Peyer's patch (tissue), 4 donors: ENCODE results near the gene KIRREL1. TPM values are rescaled to one million over a fixed set of nuclear protein-coding genes. Genes with fewer than 3 reads are reported as not detected.

ENCODE experiments used
- DNase-seq, 3 donors: peaks; one replicate each; pipeline ENCODE4 v3.0.0-alpha.2; 2017 to 2019
- H3K27ac ChIP-seq, 4 donors: fragments of 200-600 bp; sonication (generic); one replicate each; pipeline ENCODE4 v1.5.1; 2016 to 2019
- H3K27me3 ChIP-seq, 2 donors: fragments of 200-600 bp; sonication (generic); one replicate each; pipeline ENCODE4 v1.5.1; 2019
- H3K36me3 ChIP-seq, 3 donors: fragments of 200-600 bp; sonication (generic); one replicate each; pipeline ENCODE4 v1.5.1; 2016 to 2019
- H3K4me1 ChIP-seq, 4 donors: fragments of 200-600 bp; sonication (generic); one replicate each; pipeline ENCODE4 v1.5.1; 2016 to 2019
- H3K4me3 ChIP-seq, 4 donors: fragments of 200-600 bp; sonication (generic); 1 replicate in 3 of 4; 2 replicates in 1 of 4; pipeline ENCODE4 v1.5.1; 2016 to 2019; ENCODE audit warnings: mild to moderate bottlenecking in 1 of 4
- H3K9me3 ChIP-seq, 4 donors: fragments of 200-600 bp; sonication (generic); one replicate each; pipeline ENCODE4 v1.5.1; 2016 to 2019; ENCODE audit warnings: mild to moderate bottlenecking in 1 of 4
- POLR2A ChIP-seq, 2 donors: fragments of 450-650 bp; IDR thresholded peaks; one replicate each; pipeline ENCODE4 v1.5.1; 2017; ENCODE audit warnings: antibody characterized with exemption in 2 of 2, mild to moderate bottlenecking in 2 of 2, moderate library complexity in 2 of 2
- total RNA-seq, 4 donors: library from RNA; depleted of rRNA; stranded (reverse); fragments of >200 nt; gene quantifications; one replicate each; pipeline ENCODE4 v1.1.0, GENCODE V29; 2016
- TF ChIP-seq, protein P1 (sequence below), 6 experiments: fragments of 450-650 bp in 4 of 6; fragments of 200-600 bp in 2 of 6; sonication (generic) in 1 of 6; IDR thresholded peaks; one replicate each; pipeline ENCODE4 v1.5.1; 2017 to 2019; ENCODE audit warnings: antibody characterized with exemption in 6 of 6, mild to moderate bottlenecking in 3 of 6, moderate library complexity in 1 of 6

Gene KIRREL1
- total RNA-seq, 4 donors from 2014 or later, result 2.8 to 29.7 (median 11.1) TPM

GRCh38 chr1:157961805-157962762, 31.4 kb upstream of the KIRREL1 start:
- Histone ChIP-seq H3K27ac (no peak overlapping the region), H3K4me1 (peaks cover 0 to 20% (median 0%) of the 10 kb centered on the region in 4 donors), H3K36me3 (no peaks in the 10 kb centered on the region), H3K27me3 (no peaks in the 10 kb centered on the region), H3K9me3 (no peaks in the 10 kb centered on the region), H3K4me3 (no peak overlapping the region)
- TF ChIP-seq, protein P1, sequence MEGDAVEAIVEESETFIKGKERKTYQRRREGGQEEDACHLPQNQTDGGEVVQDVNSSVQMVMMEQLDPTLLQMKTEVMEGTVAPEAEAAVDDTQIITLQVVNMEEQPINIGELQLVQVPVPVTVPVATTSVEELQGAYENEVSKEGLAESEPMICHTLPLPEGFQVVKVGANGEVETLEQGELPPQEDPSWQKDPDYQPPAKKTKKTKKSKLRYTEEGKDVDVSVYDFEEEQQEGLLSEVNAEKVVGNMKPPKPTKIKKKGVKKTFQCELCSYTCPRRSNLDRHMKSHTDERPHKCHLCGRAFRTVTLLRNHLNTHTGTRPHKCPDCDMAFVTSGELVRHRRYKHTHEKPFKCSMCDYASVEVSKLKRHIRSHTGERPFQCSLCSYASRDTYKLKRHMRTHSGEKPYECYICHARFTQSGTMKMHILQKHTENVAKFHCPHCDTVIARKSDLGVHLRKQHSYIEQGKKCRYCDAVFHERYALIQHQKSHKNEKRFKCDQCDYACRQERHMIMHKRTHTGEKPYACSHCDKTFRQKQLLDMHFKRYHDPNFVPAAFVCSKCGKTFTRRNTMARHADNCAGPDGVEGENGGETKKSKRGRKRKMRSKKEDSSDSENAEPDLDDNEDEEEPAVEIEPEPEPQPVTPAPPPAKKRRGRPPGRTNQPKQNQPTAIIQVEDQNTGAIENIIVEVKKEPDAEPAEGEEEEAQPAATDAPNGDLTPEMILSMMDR (IDR thresholded peaks at IDR 0.05), result no peak
- no peak for TF ChIP-seq POLR2A (IDR thresholded peaks at IDR 0.05)
- peak in 1 of 3 donors; percentile 65 for DNase-seq

DNA sequence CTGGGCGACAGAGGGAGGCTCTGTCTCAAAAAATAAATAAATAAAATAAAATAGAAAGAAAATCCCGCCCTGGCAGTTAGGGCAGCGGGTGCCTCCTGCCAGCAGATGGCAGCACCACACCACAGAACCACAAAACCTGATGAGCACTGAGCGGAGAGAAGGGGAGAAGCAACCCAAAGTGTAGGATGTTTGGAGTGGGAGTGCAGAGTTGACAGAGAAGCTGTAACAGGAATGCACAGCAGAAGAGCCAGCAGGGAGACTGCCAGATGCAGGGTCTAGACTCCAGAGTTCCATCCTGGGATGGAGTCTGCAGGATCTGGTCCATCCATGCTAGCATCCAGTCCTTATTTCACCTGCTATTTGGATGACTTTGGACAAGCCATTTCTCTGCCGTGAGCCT, 29.7 kb upstream of the KIRREL1 start:
- no peaks in the 10 kb centered on the region for H3K36me3 ChIP-seq
- H3K4me3 ChIP-seq, result no peak overlapping the region
- peak; percentile 39 to 83 (median 79) for DNase-seq
- no peaks in the 10 kb centered on the region for H3K27me3 ChIP-seq
- peaks cover 0 to 27% (median 0%) of the 10 kb centered on the region in 4 donors for H3K4me1 ChIP-seq
- H3K27ac ChIP-seq, result no peak overlapping the region
- no peaks in the 10 kb centered on the region for H3K9me3 ChIP-seq
- TF ChIP-seq POLR2A (IDR thresholded peaks at IDR 0.05), result no peak
- TF ChIP-seq, protein P1 (IDR thresholded peaks at IDR 0.05), result peak; percentile 59 to 89 (median 84)

DNA sequence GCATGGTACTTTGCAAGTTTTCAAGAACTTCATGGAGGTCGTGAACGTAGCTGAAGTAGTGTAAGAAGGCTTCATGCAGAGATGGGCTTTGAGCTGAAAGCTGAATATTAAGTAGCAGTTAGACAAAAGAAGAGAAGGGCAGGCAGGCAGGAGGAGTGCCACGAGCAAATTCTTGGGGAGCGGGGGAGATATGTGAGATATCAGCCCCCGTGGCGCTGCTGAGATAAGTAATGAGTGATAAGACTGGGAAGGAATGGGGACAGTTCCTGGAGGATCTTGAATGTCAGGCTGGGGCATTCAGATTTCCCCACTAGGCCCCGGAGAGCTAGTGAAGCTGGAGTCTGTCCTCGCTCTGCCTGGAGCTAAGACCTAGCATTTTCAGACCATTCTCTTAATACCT, 27.9 kb upstream of the KIRREL1 start:
- DNase-seq, result no peak
- Histone ChIP-seq H3K27me3 (no peaks in the 10 kb centered on the region), H3K36me3 (no peaks in the 10 kb centered on the region), H3K27ac (peak overlapping the region in 3 of 4 donors; percentile 54 to 82 (median 72)), H3K9me3 (no peaks in the 10 kb centered on the region), H3K4me3 (no peak overlapping the region), H3K4me1 (peaks cover 0 to 36% (median 0%) of the 10 kb centered on the region in 4 donors)
- TF ChIP-seq POLR2A (IDR thresholded peaks at IDR 0.05), result no peak
- TF ChIP-seq, protein P1 (IDR thresholded peaks at IDR 0.05), result no peak

- peak in 2 of 3 donors; percentile 71 to 81 for DNase-seq
- no peaks in the 10 kb centered on the region for H3K9me3 ChIP-seq
- H3K36me3 ChIP-seq, result no peaks in the 10 kb centered on the region
- peaks cover 0 to 36% (median 0%) of the 10 kb centered on the region in 4 donors for H3K4me1 ChIP-seq
- TF ChIP-seq POLR2A (IDR thresholded peaks at IDR 0.05), result peak in 1 of 2 donors; percentile 59
- TF ChIP-seq, protein P1 (IDR thresholded peaks at IDR 0.05), result no peak
- no peaks in the 10 kb centered on the region for H3K27me3 ChIP-seq
- no peak overlapping the region for H3K4me3 ChIP-seq
- H3K27ac ChIP-seq, result peak overlapping the region in 3 of 4 donors; percentile 54 to 82 (median 72)
Measured at GRCh38 chr1:157966031-157966537, 27.4 kb upstream of the KIRREL1 start.

- no peak for DNase-seq
- Histone ChIP-seq H3K27me3 (no peaks in the 10 kb centered on the region), H3K27ac (no peak overlapping the region), H3K9me3 (no peaks in the 10 kb centered on the region), H3K4me1 (peaks cover 0 to 36% (median 0%) of the 10 kb centered on the region in 4 donors), H3K4me3 (no peak overlapping the region), H3K36me3 (no peaks in the 10 kb centered on the region)
- TF ChIP-seq, protein P1 (IDR thresholded peaks at IDR 0.05), result no peak
- TF ChIP-seq POLR2A (IDR thresholded peaks at IDR 0.05), result no peak
Measured at GRCh38 chr1:157967205-157967604, 26.2 kb upstream of the KIRREL1 start.
